Neural cell (in vitro differentiated cells): Measurements from ENCODE around the gene MLLT3.

ENCODE experiments used
- EP300 ChIP-seq: fragments of 450-650 bp; conservative IDR thresholded peaks from 2 replicates; pipeline ENCODE4 v1.6.1; 2014; ENCODE audit warnings: antibody characterized with exemption, mild to moderate bottlenecking, moderate library complexity; ENCODE audit not compliant: poor library complexity, severe bottlenecking
- EZH2 ChIP-seq: fragments of 200-600, 300-800 bp; shearing (Covaris generic), sonication (generic); IDR thresholded peaks from 2 replicates; pipeline ENCODE4 v1.6.1; 2014; ENCODE audit warnings: antibody characterized with exemption, low read length, borderline replicate concordance, mild to moderate bottlenecking; ENCODE audit not compliant: insufficient read depth, poor library complexity, severe bottlenecking
- MXI1 ChIP-seq: fragments of 450-650 bp; conservative IDR thresholded peaks from 2 replicates; pipeline ENCODE4 v1.6.1; 2014; ENCODE audit warnings: antibody characterized with exemption, mild to moderate bottlenecking; ENCODE audit not compliant: poor library complexity, severe bottlenecking
- POLR2AphosphoS5 ChIP-seq: IDR thresholded peaks from 2 replicates; pipeline ENCODE4 v1.6.1; 2012
- RAD21 ChIP-seq: fragments of 450-650 bp; conservative IDR thresholded peaks from 2 replicates; pipeline ENCODE4 v1.6.1; 2014; ENCODE audit warnings: antibody characterized with exemption, mild to moderate bottlenecking, moderate library complexity
- REST ChIP-seq: IDR thresholded peaks from 2 replicates; pipeline ENCODE4 v1.6.1; 2012; ENCODE audit warnings: borderline replicate concordance
- SMC3 ChIP-seq: fragments of 450-650 bp; conservative IDR thresholded peaks from 2 replicates; pipeline ENCODE4 v1.6.1; 2014; ENCODE audit warnings: antibody characterized with exemption, mild to moderate bottlenecking, moderate library complexity; ENCODE audit not compliant: poor library complexity
- TAF1 ChIP-seq: IDR thresholded peaks from 2 replicates; pipeline ENCODE4 v1.6.1; 2012; ENCODE audit warnings: low read depth
- TF ChIP-seq, protein P1 (sequence below): fragments of 450-650 bp; IDR thresholded peaks from 2 replicates; pipeline ENCODE4 v1.5.1; 2014; ENCODE audit warnings: antibody characterized with exemption, mild to moderate bottlenecking, moderate library complexity; ENCODE audit not compliant: poor library complexity, severe bottlenecking

GRCh38 chr9:20511686-20512085 lies 110.6 kb downstream of the MLLT3 start:
- TF ChIP-seq, protein P1, sequence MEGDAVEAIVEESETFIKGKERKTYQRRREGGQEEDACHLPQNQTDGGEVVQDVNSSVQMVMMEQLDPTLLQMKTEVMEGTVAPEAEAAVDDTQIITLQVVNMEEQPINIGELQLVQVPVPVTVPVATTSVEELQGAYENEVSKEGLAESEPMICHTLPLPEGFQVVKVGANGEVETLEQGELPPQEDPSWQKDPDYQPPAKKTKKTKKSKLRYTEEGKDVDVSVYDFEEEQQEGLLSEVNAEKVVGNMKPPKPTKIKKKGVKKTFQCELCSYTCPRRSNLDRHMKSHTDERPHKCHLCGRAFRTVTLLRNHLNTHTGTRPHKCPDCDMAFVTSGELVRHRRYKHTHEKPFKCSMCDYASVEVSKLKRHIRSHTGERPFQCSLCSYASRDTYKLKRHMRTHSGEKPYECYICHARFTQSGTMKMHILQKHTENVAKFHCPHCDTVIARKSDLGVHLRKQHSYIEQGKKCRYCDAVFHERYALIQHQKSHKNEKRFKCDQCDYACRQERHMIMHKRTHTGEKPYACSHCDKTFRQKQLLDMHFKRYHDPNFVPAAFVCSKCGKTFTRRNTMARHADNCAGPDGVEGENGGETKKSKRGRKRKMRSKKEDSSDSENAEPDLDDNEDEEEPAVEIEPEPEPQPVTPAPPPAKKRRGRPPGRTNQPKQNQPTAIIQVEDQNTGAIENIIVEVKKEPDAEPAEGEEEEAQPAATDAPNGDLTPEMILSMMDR, result no peak
- TF ChIP-seq RAD21 (no peak), REST (no peak), EP300 (no peak), POLR2AphosphoS5 (no peak), MXI1 (no peak), SMC3 (no peak), TAF1 (no peak), EZH2 (no peak)
